GM19372 (cell line): ENCODE measurements around the gene BASP1.

Source experiments
- ATAC-seq: cut with Tn5 transposase; IDR thresholded peaks from one replicate; pipeline ENCODE4 v1.9.1; 2021; ENCODE audit warnings: mild to moderate bottlenecking, low read depth, moderate library complexity; ENCODE audit not compliant: unreplicated experiment

The BASP1 gene

GRCh38 chr5:17221843-17222636 is 4.6 kb downstream of the BASP1 start:
- no peak for ATAC-seq

- ATAC-seq = no peak
Observed at GRCh38 chr5:17222664-17223063, 5.2 kb downstream of the BASP1 start.

GRCh38 chr5:17223367-17224185 is 6.1 kb downstream of the BASP1 start:
- no peak for ATAC-seq

- ATAC-seq = peak; percentile 50
Observed at GRCh38 chr5:17224858-17225511, 7.6 kb downstream of the BASP1 start.

GRCh38 chr5:17225520-17225919 is 8.1 kb downstream of the BASP1 start:
- ATAC-seq = no peak

GRCh38 chr5:17227868-17228267 is 10.4 kb downstream of the BASP1 start:
- ATAC-seq = no peak

- peak; percentile 49 for ATAC-seq
Observed at GRCh38 chr5:17228821-17229291, 11.4 kb downstream of the BASP1 start.

GRCh38 chr5:17229313-17229712 is 11.9 kb downstream of the BASP1 start:
- peak; percentile 22 for ATAC-seq

GRCh38 chr5:17230191-17230590 is 12.8 kb downstream of the BASP1 start:
- no peak for ATAC-seq

GRCh38 chr5:17230808-17231525 is 13.5 kb downstream of the BASP1 start:
- no peak for ATAC-seq

GRCh38 chr5:17232405-17232804 is 15.0 kb downstream of the BASP1 start:
- ATAC-seq = no peak

- ATAC-seq = no peak
Observed at GRCh38 chr5:17233488-17233887, 16.1 kb downstream of the BASP1 start.

GRCh38 chr5:17234374-17234773 is 16.9 kb downstream of the BASP1 start:
- ATAC-seq = no peak

GRCh38 chr5:17235731-17236330 is 18.4 kb downstream of the BASP1 start:
- ATAC-seq = no peak

GRCh38 chr5:17238521-17239041 is 21.1 kb downstream of the BASP1 start:
- no peak for ATAC-seq

- no peak for ATAC-seq
Observed at GRCh38 chr5:17239953-17240352, 22.5 kb downstream of the BASP1 start.

GRCh38 chr5:17240487-17240886 is 23.1 kb downstream of the BASP1 start:
- no peak for ATAC-seq

GRCh38 chr5:17241635-17242034 is 24.2 kb downstream of the BASP1 start:
- no peak for ATAC-seq

GRCh38 chr5:17243287-17244063 is 26.0 kb downstream of the BASP1 start:
- ATAC-seq = no peak
